DMS79 treated with DMSO at 0.1 percent for 48 hours (cell line): Measurements from ENCODE around the gene PI4KA.
"Not testable (repeated sequence)": the region's sequence is repeated elsewhere in the genome, so short reads cannot be mapped to it uniquely, and the experiment has no call there.

Experiments
- DNase-seq: peaks from one replicate; lab custom pipeline; 2025; lab: John Stamatoyannopoulos, UW

The PI4KA gene

GRCh38 chr22:20690586-20691317 lies 167.9 kb downstream of the PI4KA start:
- DNase-seq: not testable (repeated sequence)

- not testable (repeated sequence) for DNase-seq
Measured at GRCh38 chr22:20687356-20688172, 171.0 kb downstream of the PI4KA start.

- DNase-seq: not testable (repeated sequence)
Measured at GRCh38 chr22:20685764-20686163, 172.8 kb downstream of the PI4KA start.

GRCh38 chr22:20678792-20679435 lies 179.7 kb downstream of the PI4KA start:
- not testable (repeated sequence) for DNase-seq

- no peak for DNase-seq
Measured at GRCh38 chr22:20677684-20678242, 180.8 kb downstream of the PI4KA start.

- DNase-seq: not testable (repeated sequence)
Measured at GRCh38 chr22:20675613-20676012, 183.0 kb downstream of the PI4KA start.

GRCh38 chr22:20674998-20675397 lies 183.6 kb downstream of the PI4KA start:
- DNase-seq: no peak

GRCh38 chr22:20673295-20674195 lies 185.1 kb downstream of the PI4KA start:
- DNase-seq: no peak

GRCh38 chr22:20672732-20673131 lies 185.9 kb downstream of the PI4KA start:
- DNase-seq: no peak

GRCh38 chr22:20672082-20672424 lies 186.6 kb downstream of the PI4KA start:
- DNase-seq: no peak

GRCh38 chr22:20671409-20672081 lies 187.1 kb downstream of the PI4KA start:
- DNase-seq: no peak

- DNase-seq: not testable (repeated sequence)
Measured at GRCh38 chr22:20670457-20671261, 188.0 kb downstream of the PI4KA start.

- DNase-seq: not testable (repeated sequence)
Measured at GRCh38 chr22:20669884-20670283, 188.7 kb downstream of the PI4KA start.

- not testable (repeated sequence) for DNase-seq
Measured at GRCh38 chr22:20669471-20669870, 189.1 kb downstream of the PI4KA start.

- DNase-seq: not testable (repeated sequence)
Measured at GRCh38 chr22:20668769-20669168, 189.8 kb downstream of the PI4KA start.

- DNase-seq: not testable (repeated sequence)
Measured at GRCh38 chr22:20668226-20668625, 190.4 kb downstream of the PI4KA start.

GRCh38 chr22:20667548-20667947 lies 191.1 kb downstream of the PI4KA start:
- DNase-seq: not testable (repeated sequence)

GRCh38 chr22:20666560-20666959 lies 192.1 kb downstream of the PI4KA start:
- DNase-seq: no peak

- no peak for DNase-seq
Measured at GRCh38 chr22:20664594-20664959, 194.0 kb downstream of the PI4KA start.
